HG03520 (cell line): ENCODE data around the gene AGBL4.

Experiments
- ATAC-seq: cut with Tn5 transposase; IDR thresholded peaks from one replicate; pipeline ENCODE4 v1.9.1; 2021; ENCODE audit warnings: mild to moderate bottlenecking, moderate library complexity; ENCODE audit not compliant: unreplicated experiment

The AGBL4 gene

GRCh38 chr1:48916130-48917069 lies 1107.4 kb downstream of the AGBL4 start:
- no peak for ATAC-seq

- ATAC-seq, result no peak
Measured at GRCh38 chr1:48908606-48909005, 1115.1 kb downstream of the AGBL4 start.

- ATAC-seq, result no peak
Measured at GRCh38 chr1:48906729-48907128, 1117.0 kb downstream of the AGBL4 start.

GRCh38 chr1:48906164-48906563 lies 1117.6 kb downstream of the AGBL4 start:
- no peak for ATAC-seq

GRCh38 chr1:48903291-48903690 lies 1120.5 kb downstream of the AGBL4 start:
- ATAC-seq, result no peak

GRCh38 chr1:48898894-48899293 lies 1124.9 kb downstream of the AGBL4 start:
- ATAC-seq, result no peak

- ATAC-seq, result no peak
Measured at GRCh38 chr1:48889615-48890014, 1134.1 kb downstream of the AGBL4 start.

GRCh38 chr1:48889082-48889481 lies 1134.7 kb downstream of the AGBL4 start:
- ATAC-seq, result no peak

GRCh38 chr1:48887796-48888195 lies 1136.0 kb downstream of the AGBL4 start:
- ATAC-seq, result no peak

GRCh38 chr1:48882020-48882419 lies 1141.7 kb downstream of the AGBL4 start:
- ATAC-seq, result no peak

- no peak for ATAC-seq
Measured at GRCh38 chr1:48878191-48878940, 1145.4 kb downstream of the AGBL4 start.

GRCh38 chr1:48876330-48876785 lies 1147.4 kb downstream of the AGBL4 start:
- no peak for ATAC-seq

GRCh38 chr1:48875552-48876329 lies 1148.0 kb downstream of the AGBL4 start:
- ATAC-seq, result no peak

- no peak for ATAC-seq
Measured at GRCh38 chr1:48873944-48874343, 1149.8 kb downstream of the AGBL4 start.

GRCh38 chr1:48870596-48870995 lies 1153.2 kb downstream of the AGBL4 start:
- ATAC-seq, result peak; percentile 79

- ATAC-seq, result no peak
Measured at GRCh38 chr1:48869116-48869893, 1154.4 kb downstream of the AGBL4 start.

- ATAC-seq, result no peak
Measured at GRCh38 chr1:48864913-48865312, 1158.8 kb downstream of the AGBL4 start.

GRCh38 chr1:48859456-48859855 lies 1164.3 kb downstream of the AGBL4 start:
- no peak for ATAC-seq

- no peak for ATAC-seq
Measured at GRCh38 chr1:48858200-48858920, 1165.4 kb downstream of the AGBL4 start.

- ATAC-seq, result no peak
Measured at GRCh38 chr1:48853006-48853405, 1170.7 kb downstream of the AGBL4 start.
